HTERT RPE-1 (cell line): ENCODE measurements around the gene WNT16.

Source experiments
- in situ Hi-C: fragments of 300-500 bp; cut with MboI; formaldehyde crosslinking; loops from 4 replicates; pipeline ENCODE4 v1.14.3; 2020; ENCODE audit warnings: low sequenced_read_pairs

The WNT16 gene

GRCh38 chr7:121390109-121390508 is 61.3 kb downstream of the WNT16 start:
- in situ Hi-C loops: no loop called here

DNA sequence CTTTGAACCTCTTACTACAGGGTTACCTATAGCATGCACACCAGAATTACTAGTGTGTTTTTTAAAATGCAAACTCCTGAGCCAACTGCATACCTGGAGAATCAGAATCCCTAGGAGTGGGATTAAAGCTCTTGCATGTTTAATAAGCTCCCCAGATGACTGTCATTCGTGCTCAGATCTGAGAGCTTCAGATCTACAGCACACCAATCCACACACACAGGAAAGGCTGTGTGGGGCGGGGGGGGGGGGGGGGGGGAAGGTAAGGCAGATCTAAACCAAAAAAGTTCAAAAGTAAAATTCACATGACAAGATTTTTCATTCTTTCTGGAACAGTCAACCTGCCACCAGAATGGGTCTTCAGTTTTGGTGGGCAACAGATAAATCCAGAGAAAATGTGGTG is 61.8 kb downstream of the WNT16 start:
- in situ Hi-C loops: no loop called here
